COLO829 (cell line): ENCODE results near the gene OMG.
"Not testable (repeated sequence)": the region's sequence is repeated elsewhere in the genome, so short reads cannot be mapped to it uniquely, and the experiment has no call there.

ENCODE experiments used
- DNase-seq: peaks from one replicate; pipeline ENCODE4 v3.0.0; 2012; ENCODE audit warnings: low spot score

The OMG gene, protein sequence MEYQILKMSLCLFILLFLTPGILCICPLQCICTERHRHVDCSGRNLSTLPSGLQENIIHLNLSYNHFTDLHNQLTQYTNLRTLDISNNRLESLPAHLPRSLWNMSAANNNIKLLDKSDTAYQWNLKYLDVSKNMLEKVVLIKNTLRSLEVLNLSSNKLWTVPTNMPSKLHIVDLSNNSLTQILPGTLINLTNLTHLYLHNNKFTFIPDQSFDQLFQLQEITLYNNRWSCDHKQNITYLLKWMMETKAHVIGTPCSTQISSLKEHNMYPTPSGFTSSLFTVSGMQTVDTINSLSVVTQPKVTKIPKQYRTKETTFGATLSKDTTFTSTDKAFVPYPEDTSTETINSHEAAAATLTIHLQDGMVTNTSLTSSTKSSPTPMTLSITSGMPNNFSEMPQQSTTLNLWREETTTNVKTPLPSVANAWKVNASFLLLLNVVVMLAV

DNA sequence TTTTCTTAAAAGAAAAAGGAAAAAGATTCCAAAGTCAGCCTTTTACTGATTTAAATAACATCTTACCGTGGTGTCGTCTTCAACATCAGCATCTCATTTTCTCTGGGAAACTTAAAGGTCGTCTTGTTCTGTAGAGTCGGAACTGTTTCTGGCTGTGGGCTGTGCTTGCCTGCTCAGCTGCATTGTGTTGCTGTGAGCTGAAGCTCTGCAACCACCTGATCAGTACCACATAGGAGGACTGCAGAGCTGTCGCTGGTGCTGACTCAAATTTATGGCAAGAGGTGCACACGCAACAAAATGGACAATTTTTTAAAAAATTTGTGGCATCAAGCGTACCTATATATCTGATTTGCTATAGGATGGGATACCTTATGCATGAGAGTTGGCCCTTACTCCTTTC, at the start of gene OMG:
Gene OMG (minus strand): TSS at position 150 of the 400 bp plus-strand sequence. CDS start 908 bp downstream, outside the sequence.
- DNase-seq, result no peak

DNA sequence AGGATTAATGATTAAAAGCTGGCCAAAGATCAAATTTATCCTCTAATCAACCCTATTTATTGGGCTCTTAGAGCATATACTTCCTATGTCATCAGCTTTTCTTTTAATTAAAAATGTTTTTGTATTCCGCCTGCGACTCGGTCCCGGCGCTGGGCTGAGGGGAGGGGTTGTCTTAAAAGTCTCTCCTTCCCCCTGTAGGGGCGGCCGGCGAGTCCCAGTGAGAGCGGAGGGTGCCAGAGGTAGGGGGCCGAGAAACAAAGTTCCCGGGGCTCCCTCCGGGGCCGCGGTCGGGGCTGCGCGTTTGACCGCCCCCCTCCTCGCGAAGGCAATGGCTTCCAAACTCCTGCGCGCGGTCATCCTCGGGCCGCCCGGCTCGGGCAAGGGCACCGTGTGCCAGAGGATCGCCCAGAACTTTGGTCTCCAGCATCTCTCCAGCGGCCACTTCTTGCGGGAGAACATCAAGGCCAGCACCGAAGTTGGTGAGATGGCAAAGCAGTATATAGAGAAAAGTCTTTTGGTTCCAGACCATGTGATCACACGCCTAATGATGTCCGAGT, 48.2 kb upstream of the OMG start:
- DNase-seq, result not testable (repeated sequence)

DNA sequence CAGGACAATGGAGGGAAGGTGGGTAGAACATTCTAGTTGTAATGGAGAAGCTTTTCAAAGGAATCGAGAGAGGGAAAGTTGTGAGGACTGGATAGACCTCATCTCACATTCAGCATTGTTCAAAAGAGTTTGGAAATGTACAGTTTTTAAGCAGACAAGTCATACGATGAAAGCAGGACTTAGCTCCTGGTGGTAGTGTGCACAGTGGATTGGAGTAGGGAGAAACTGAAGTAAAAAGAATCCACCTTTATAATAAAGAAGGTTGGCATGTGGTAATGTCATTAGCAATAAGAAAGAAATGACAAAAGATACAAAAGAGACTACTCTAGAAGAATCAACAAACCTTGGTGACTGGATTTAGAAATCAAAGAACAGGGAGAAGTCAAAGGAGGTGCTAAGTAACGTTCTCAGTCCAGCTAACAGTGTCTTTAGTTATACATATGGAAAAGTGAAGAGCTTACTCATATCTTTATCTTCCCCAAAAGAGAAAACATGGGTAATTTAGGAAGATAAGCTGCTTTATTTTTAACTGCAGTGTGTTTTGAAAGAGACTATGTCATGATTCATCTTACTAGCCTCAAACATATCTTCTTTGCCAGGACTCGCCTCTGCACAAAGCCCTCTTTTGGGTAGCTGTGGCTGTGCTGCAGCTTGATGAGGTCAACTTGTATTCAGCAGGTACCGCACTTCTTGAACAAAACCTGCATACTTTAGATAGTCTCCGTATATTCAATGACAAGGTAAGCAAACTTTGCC, 43.0 kb upstream of the OMG start:
- peak; percentile 69 for DNase-seq

DNA sequence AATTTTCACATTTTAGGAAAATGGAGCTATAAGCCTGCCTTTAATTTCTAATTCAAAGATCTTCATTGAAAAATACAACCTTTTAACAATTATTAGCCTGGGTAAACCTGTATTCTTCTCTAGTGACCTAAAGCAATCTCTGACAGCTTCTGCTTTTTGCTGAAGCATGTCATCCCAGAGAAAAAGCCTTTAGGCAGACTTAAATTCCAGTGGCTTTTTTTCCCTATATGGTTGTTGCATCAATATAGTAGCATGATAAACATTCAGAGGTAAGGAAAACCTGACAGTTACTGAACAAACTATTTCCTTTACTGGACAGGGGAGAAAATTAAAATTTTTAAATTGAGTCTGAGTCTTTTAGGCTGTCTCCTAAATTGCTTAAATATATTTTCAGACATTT, 32.2 kb upstream of the OMG start:
- no peak for DNase-seq

DNA sequence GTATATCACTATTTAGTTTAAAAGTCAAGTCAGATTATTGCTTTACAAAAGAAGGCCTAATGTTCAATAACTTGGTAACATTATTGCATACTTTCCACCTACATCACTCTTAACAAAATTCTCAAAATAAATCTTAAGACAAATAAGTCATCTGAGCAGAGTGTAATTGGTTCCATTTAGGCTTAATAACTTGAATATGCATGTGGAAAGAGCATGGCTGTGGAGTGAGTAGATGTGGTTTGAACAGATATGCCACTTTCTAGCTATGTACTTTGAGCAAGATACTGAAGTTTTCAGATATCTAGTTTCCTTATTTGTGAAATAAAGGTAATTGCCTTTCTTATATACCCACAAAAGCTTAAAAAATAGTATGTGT, 31.1 kb upstream of the OMG start:
- no peak for DNase-seq

DNA sequence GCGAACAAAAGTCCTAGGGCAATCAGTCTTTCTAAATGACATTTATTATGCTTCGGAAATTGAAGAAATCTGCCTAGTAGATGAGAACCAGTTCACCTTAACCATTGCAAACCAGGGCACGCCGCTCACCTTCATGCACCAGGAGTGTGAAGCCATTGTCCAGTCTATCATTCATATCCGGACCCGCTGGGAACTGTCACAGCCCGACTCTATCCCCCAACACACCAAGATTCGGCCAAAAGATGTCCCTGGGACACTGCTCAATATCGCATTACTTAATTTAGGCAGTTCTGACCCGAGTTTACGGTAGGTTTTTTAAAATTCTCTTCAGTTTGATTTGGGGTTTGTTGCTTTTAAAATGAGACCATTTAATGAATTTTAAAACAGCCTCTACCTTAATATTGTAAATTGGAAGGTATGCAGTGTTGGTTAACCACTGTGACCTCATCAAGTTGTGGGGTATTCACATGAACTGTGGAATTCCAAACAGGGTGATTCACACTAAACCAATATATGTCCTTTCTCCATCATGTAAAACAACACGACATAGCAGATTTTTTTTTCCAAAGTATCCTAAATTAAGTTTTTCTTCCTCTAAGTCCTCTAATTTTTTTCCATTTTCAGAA, 30.6 kb upstream of the OMG start:
- no peak for DNase-seq

DNA sequence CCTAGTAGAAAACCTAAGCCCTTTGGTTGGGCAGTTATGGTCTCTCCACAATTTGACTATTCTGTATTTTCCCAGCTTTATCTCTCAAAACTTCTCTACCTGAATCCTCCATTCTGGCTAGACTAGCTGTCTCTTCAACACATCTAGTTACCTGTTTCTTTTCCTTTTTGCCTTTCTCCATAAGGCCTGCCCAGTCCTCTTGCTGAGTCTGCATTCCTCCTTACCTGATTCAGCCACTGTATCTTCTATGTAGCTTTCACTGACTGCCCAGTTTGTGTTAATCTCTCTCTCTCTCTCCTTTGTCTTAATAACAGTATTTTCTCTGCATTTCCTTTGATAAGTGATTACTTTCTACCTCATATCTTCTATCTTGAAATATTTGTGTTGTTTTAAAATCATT, 26.5 kb upstream of the OMG start:
- DNase-seq, result no peak

DNA sequence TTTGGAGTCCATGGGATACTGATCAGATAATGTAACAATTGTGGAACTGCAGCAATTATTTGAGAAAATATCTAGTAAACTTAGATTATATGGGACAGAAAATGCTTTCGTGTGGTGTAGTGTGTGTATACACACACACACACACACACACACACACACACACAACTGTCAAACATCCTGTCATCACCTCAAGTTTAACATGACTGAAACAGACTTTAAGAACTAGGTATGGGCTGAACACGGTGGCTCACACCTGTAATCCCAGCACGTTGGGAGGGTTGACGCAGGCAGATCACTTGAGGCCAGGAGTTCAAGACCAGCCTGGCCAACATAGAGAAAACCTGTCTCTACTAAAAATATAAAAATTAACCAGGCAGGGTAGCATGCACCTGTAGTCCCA, 24.9 kb upstream of the OMG start:
- DNase-seq, result no peak

DNA sequence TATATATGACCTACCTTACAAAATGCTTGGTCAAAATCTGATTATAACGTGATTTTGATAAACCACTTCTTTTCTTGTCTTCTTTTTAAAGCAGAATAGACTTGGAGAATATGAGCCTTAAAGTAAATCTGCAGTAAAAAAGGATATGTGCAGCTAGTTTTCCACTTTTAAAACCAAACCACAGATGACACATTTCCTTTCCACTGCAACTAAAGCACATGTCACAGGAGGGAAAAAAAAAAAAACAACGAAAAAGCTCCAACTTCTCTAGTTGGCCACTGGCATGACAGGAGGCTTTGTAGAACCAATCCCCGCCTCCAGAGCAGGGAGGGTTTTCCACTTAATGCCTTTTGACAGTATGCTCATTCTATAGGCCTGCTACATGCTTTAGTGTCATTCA, 24.4 kb upstream of the OMG start, which contains the start of gene EVI2A:
Gene EVI2A (minus strand): TSS at position 142 of the 400 bp plus-strand sequence. CDS start 2,609 bp downstream, outside the sequence.
- peak; percentile 75 for DNase-seq

DNA sequence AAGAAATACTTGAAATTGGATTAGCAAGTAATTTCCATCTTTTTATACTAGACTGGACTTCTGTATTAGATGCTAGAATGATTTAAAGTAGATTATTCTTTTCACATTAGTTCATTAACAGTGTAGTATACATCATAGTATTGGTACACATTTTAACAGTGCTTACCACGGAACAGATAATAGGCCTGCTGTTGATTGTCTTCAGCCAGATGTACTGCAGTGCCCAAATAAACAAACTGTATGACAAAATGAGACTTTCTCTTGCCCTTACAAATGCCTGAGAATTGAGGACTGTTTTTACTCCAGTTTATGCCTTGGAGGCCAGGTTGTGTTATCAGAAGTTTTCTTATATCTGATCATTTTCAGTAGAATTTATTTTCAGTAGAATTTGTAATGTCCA, 23.8 kb upstream of the OMG start:
- DNase-seq, result no peak

DNA sequence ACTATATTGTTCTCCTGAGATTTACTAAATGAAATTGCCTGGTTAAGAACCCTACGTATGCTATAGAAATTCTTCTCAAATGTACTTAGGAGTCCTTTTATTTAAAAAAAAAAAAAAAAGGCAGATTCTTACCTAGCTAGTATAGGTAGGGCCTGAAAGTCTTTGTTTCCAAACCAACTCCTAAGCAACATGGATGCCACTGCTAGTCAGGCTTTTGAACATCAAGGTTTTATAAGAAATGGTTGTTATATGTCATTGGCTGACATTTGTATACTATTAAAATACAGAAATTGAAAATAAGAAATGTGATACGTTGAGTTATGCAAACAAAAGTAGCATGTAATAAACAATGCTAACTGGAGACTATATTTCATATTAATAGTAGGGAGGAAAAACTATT, 23.2 kb upstream of the OMG start:
- DNase-seq, result no peak

DNA sequence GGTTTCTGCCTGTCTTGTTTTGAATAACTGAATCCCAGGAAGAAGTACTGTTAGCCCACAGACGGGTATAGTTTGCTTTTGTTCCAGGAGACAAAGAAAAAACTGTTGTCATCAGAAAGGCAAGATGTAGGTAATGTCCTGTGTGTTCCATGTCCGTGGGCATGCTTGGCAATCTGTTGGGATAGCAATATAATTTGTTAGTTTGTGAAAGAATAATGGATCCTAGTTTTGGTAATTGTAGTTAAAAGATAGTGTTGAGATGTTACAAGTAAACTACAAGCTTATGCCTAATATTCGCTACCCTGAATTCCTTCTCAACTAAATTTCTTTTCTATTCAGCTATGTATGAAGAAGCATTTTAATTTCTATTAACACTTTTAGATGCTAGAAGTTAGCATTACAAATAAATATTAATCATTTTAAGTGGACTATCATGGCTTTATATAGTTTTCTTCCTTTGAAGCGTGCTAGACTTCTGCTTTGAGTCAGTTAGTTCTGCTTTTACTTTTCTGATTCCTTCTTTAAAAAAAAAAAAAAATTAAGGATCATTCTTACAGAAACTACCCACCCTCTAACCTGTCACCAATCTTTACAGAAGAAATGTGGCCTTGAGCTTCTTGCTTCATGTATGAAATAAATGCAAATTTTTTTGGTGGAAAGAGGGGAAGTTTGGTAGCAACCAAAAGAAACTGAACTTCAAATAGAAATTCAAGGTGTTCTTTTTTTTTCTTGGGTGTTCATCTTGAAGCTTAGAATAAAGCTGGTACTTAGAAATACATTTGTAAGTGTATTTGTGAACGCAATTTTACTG, 22.0 kb upstream of the OMG start:
- no peak for DNase-seq

DNA sequence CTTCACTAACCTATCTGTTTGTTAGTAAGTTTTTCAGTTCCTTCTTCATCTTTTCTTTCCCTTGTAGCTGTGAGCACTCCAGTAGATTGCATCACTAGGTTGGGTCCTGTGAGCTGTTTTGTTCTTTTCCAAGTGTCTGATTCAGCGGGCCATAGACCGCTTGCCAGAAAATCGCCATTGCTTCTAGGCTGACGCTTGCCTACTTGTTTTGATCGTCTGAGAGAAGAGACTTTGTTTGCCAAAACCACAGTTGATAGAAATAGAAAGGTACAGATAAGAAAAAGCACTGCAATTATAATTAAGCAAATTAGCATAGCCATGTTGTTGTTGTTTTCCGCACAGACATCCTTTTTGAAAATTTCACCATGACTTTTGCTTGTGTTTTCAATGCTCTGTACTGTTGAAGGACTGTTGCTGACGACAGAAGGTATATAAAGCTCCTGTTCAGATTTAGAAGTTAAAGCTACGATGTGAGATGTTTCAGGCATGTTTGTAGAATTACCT, 21.3 kb upstream of the OMG start:
- no peak for DNase-seq

DNA sequence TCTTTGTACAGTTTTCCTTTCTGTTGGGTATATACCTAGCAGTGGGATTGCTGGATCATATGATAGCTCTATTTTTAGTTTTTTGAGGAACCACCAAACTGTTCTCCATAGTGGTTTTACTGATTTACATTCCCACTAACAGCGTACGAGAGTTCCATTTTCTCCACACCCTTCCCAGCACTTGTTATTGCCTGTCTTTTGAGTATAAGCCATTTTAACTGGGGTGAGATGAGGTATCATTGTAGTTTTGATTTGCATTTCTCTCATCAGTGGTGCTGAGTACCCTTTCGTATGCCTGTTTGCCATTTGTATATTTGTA, 17.7 kb upstream of the OMG start:
- DNase-seq, result no peak

DNA sequence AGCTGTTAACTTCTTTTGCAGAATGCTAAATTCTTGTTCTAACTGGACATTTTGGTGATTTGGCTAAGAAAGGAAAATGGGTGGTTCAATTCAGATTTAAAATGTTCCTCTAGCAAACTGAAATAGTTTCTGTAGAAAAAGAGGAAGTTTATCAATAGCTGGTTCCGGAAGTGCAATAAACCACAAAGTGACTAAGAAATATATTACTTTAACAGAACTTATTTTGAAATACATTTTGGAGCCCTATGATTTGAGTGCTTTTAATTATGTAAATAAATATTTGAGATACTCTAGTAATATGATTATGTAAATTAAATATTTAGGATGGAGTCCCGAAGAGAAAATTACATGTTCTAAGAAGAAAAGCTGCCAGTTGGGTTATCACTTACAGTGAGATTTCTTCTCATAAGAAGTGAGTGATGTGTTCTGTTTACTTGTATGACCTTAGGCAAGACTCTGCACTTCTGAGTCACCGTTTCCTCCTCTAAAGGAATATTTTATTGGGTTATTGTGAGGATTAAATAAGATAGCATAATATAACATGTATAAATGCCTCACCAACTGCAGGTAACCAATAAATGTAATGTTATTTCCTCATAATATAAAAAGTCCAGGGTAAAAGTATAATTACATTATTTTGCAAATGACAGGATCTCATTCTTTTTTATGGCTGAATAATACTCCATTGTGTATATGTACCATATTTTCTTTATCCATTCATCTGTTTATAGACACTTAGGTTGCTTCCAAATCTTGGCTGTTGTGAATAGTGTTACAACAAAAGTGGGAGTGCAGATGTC, 17.1 kb upstream of the OMG start, which contains the start of gene EVI2B:
Gene EVI2B (minus strand): TSS at position 73 of the 800 bp plus-strand sequence. CDS start 8,445 bp downstream, outside the sequence.
- peak; percentile 17 for DNase-seq

DNA sequence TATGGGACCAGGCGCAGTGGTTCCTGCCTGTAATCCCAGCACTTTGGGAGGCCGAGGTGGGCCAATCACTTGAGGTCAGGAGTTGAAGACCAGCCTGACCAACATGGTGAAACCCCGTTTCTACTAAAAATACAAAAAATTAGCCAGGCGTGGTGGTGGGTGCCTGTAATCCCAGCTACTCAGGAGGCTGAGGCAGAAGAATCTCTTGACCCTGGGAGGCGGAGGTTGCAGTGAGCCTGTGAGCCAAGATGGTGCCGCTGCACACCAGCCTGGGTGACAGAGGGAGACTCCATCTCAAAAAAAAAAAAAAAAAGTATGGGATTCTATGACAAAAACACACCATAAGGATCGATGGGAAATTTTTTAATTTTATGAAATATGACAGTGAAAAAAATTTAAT, 15.2 kb upstream of the OMG start:
- not testable (repeated sequence) for DNase-seq

DNA sequence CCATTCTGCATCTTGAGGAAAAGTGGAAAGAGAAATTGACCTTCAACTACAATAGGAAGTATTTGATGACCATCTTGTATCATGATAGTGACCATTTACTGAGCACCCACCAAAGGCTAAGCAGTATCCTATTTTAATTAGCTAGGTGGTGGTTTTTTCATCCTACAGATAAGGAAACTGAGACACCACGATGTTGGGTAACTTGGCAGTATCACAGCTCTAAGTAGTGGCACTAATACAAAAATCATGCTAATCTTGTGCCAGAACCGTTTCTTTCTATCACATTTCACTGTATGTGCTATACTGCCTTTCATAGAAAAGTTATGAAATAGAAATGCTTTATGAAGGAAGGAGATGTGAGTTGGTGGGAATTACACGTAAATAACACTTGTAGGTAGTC, 14.5 kb upstream of the OMG start:
- DNase-seq, result no peak

DNA sequence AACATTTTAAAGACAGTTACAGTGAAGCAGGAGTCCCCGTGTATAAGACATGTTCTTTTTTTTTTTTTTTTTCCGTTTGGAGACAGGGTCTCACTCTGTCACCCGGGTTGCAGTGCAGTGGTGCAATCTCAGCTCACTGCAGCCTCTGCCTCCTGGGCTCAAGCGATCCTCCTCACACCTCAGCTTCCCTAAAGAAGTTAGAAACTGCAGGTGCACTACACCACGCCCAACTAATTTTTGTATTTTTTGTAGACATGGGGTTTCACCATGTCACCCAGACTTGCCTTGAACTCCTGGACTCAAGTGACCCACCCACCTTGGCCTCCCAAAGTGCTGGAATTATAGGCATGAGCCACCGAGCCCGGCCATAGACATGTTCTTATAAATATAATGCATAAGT, 13.8 kb upstream of the OMG start:
- DNase-seq, result no peak

DNA sequence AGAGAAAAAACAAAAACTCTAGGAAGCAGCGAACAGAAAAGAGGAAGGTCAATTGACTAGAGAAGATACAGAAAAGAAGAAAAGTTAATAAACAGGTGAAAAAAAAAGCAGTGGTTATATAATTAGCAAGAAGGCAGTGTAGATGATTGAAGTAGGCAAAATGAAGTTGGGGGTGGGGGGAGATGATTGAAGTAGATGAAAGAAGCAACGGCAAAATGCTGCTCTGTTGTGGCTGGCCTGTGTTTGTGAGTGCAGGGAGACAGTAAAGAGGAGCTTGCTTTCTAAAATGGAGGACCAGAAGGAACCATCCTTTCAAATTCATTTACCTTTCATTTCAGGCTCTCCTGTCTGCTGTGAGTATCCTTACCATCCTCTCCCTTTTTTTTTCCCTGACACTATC, 13.2 kb upstream of the OMG start:
- no peak for DNase-seq

DNA sequence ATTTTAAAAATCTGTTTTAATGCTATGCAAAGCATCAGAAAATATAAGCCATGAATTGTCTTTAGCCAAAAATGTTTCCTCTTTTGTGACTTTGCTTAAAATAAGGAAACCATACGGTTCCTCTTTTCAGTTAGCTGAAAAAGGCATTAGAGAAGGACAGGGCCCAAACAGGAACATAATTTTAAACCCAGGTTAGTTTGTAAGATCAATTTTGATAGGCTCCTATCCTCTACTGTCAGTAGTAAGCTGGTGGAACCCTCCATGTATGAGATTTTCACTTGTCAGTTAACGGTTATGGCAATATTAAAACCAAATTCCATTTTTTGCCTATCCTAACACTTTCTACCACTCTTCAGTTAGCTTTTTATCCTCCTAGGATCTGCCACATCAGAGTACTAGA, 12.5 kb upstream of the OMG start:
- no peak for DNase-seq
